CD4-positive, alpha-beta memory T cell (primary cell): Measurements from ENCODE around the gene SMARCD3. TPM values are rescaled to one million over a fixed set of nuclear protein-coding genes. Genes with fewer than 3 reads are reported as not detected.
A peak's percentile ranks its signal among the peaks of the same experiment; 100 is the strongest.

Source experiments
- CTCF ChIA-PET: fragments of 350-600 bp; sonication (Branson Sonifier 250); formaldehyde crosslinking; loops from one replicate; lab custom pipeline; 2021; ENCODE audit warnings: inconsistent platforms; ENCODE audit not compliant: partially characterized antibody; lab: Charles Lee
- POLR2A ChIA-PET: fragments of 350-600 bp; sonication (Branson Sonifier 250); formaldehyde crosslinking; loops from one replicate; lab custom pipeline; 2021; ENCODE audit not compliant: partially characterized antibody; lab: Charles Lee
- DNase-seq, 5 donors: peaks; one replicate each; pipeline versions ENCODE4 v3.0.0 to v3.0.0-alpha.2; 2020 to 2022; ENCODE audit warnings: mixed read lengths in 1 of 5
- H3K27ac ChIP-seq: one replicate; pipeline ENCODE4 v1.7.0; 2013; ENCODE audit warnings: low read depth, low read length
- H3K27me3 ChIP-seq: 2 replicates; pipeline ENCODE4 v1.7.0; 2013; ENCODE audit warnings: mild to moderate bottlenecking, low read length, moderate library complexity; ENCODE audit not compliant: insufficient read depth
- H3K36me3 ChIP-seq: 2 replicates; pipeline ENCODE4 v1.7.0; 2013; ENCODE audit warnings: mild to moderate bottlenecking, low read length, moderate library complexity; ENCODE audit not compliant: insufficient read depth
- H3K4me1 ChIP-seq: 2 replicates; pipeline ENCODE4 v1.7.0; 2013; ENCODE audit warnings: mild to moderate bottlenecking, low read length, moderate library complexity; ENCODE audit not compliant: insufficient read depth
- H3K4me3 ChIP-seq, 2 donors: one replicate each; pipeline ENCODE4 v1.7.0; 2013; ENCODE audit warnings: low read length in 2 of 2, mild to moderate bottlenecking in 1 of 2
- H3K9me3 ChIP-seq, 2 donors: one replicate each; pipeline ENCODE4 v1.7.0; 2013; ENCODE audit warnings: low read length in 2 of 2, control low read depth in 1 of 2; ENCODE audit not compliant: control insufficient read depth in 1 of 2
- H3K27ac Mint-ChIP-seq, 7 donors: one replicate each; pipeline ENCODE4 v1.8.0; 2020 to 2021; ENCODE audit warnings: mixed read lengths in 7 of 7, mild to moderate bottlenecking in 6 of 7, inconsistent platforms in 3 of 7, moderate library complexity in 3 of 7
- H3K27me3 Mint-ChIP-seq, 2 donors: one replicate each; pipeline ENCODE4 v1.8.0; 2020 to 2021; ENCODE audit warnings: mixed read lengths in 2 of 2
- H3K36me3 Mint-ChIP-seq, 2 donors: one replicate each; pipeline ENCODE4 v1.8.0; 2020 to 2021; ENCODE audit warnings: mixed read lengths in 2 of 2, inconsistent platforms in 1 of 2, mild to moderate bottlenecking in 1 of 2
- H3K4me1 Mint-ChIP-seq, 4 donors: one replicate each; pipeline ENCODE4 v1.8.0; 2020 to 2021; ENCODE audit warnings: mixed read lengths in 4 of 4, mild to moderate bottlenecking in 1 of 4
- H3K4me3 Mint-ChIP-seq, 8 donors: one replicate each; pipeline ENCODE4 v1.8.0; 2020 to 2021; ENCODE audit warnings: mixed read lengths in 8 of 8, mild to moderate bottlenecking in 7 of 8, moderate library complexity in 6 of 8, inconsistent platforms in 3 of 8
- H3K9me3 Mint-ChIP-seq, 8 donors: one replicate each; pipeline ENCODE4 v1.8.0; 2020 to 2021; ENCODE audit warnings: mixed read lengths in 8 of 8, mild to moderate bottlenecking in 5 of 8, inconsistent platforms in 3 of 8, moderate library complexity in 1 of 8
- intact Hi-C: fragments of 100-400 bp; cut with micrococcal nuclease; formaldehyde crosslinking; loops from one replicate; pipeline ENCODE4 v1.15.1; 2023
- polyA plus RNA-seq, 2 donors: library from polyadenylated mRNA; unstranded; fragments of 300-500 nt; fragmentation: Illumina TruSeq; gene quantifications; one replicate each; pipeline ENCODE4 v1.2.3, GENCODE V29; 2021
- total RNA-seq, 2 experiments: library from RNA; stranded (reverse); gene quantifications; one replicate each; pipeline ENCODE4 v1.2.3, GENCODE V29; 2021

The SMARCD3 gene
- total RNA-seq (1 to 10 TPM; 4.0 to 5.2 TPM), polyA plus RNA-seq (1 to 10 TPM; 4.6 TPM)

DNA sequence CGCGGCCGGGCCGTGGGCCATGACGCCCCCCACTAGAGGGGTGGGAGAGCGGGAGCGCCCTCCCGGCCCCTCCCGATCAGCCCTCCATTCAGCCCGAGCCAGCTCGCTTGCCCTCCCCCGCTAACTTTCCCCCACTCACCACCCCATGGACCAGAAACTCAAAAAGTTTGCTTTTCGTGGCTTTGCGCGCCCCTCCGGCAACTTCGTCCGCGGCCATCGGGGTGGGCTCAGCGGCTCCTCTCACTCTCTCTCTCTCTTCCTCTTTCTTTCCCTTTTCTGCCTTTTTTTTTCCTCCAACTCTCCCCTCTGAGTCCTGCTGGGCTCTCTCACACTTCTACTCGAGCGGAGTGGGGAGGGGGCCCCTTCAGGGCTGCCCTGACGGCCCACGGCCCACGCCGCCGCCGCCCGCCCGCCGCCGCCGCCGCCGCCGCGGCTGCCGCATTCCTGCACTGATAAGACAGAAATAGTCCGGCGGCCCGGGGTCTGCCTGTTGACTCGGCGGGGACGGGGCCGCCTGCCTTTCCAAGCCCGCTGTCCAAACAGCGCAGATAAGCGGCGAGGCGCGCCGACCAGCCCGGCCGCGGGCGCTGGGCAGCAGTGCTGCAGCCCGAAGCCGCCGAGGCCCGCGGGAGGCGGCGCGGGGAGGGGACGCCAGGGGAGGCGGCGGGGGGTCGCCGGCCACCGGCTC, at the start of gene SMARCD3:
Gene SMARCD3 (minus strand): TSS at position 349 of the 688 bp plus-strand sequence. CDS start 132 bp downstream, at position 217.
- no peaks in the 10 kb centered on the region for H3K9me3 Mint-ChIP-seq
- peak within 1 kb of the TSS in 1 of 2 donors; percentile 32 for H3K4me3 ChIP-seq
- no peaks in the 10 kb centered on the region for H3K9me3 ChIP-seq
- H3K4me1 Mint-ChIP-seq: peaks cover 25 to 69% (median 41%) of the 10 kb centered on the region in 4 donors
- intact Hi-C loops: loop anchor here (5.0 kb wide), 1 partner anchor 41 kb away; no protein-coding TSS in a partner anchor
- DNase-seq: peak in 3 of 5 donors; percentile 25 to 45 (median 42)
- H3K4me1 ChIP-seq: peaks cover 58% of the 10 kb centered on the region
- H3K27me3 ChIP-seq: peaks cover 39% of the 10 kb centered on the region
- H3K27ac Mint-ChIP-seq: peak within 1 kb of the TSS in 4 of 7 donors; percentile 2 to 79 (median 38)
- POLR2A ChIA-PET: interaction anchor here (1.8 kb wide), 1 partner anchor 22 kb away, joined by 5 read pairs; the partner anchor contains the start of gene ABCF2
- CTCF ChIA-PET: interaction anchor here (1.3 kb wide), 1 partner anchor 350 kb away, joined by 3 read pairs; no protein-coding TSS in a partner anchor
- H3K27ac ChIP-seq: no peak within 1 kb of the TSS
- H3K36me3 Mint-ChIP-seq: no peaks in the 10 kb centered on the region
- H3K36me3 ChIP-seq: no peaks in the 10 kb centered on the region
- peak within 1 kb of the TSS; percentile 71 to 83 (median 80) for H3K4me3 Mint-ChIP-seq
- peaks cover 30 to 42% of the 10 kb centered on the region in 2 donors for H3K27me3 Mint-ChIP-seq

DNA sequence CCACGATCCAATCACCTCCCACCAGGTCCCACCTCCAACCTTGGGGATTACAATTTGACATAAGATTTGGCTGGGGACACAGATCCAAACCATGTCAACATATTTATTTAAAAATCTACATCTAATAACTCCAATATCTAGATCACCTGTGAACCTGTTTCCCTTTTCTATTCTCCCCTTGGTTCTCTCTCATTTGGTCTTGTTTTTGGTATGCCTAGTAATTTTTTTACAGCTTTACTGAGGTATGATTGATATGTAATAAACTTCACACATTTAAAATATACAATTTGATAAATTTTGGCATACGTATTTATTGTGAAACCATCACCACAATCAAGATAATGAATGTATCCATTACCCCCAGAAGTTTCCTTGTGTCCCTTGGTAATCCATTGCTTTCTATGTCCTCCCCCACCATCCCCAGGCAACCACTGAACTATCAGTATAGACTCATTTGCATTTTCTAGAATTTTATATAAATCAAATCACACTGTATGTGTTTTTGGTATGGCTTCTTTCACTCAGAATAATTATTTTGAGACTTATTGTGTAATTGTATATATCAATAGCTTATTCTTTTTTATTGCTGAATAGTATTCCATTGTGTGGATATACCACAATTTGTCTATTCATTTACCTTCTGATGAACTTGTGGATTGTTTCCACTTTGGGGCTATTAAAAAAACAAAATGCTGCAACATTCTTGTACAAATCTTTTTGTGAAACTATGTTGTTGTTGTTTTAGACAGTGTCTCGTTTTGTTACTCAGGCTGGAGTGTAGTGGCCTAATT, 47.9 kb upstream of the SMARCD3 start:
- ChIA-PET POLR2A (no interaction called here), CTCF (no interaction called here)
- no peak overlapping the region for H3K4me3 ChIP-seq
- Mint-ChIP-seq H3K27me3 (peaks cover 18 to 21% of the 10 kb centered on the region in 2 donors), H3K27ac (no peak overlapping the region), H3K9me3 (peaks cover 4 to 10% (median 7%) of the 10 kb centered on the region in 8 donors), H3K36me3 (peaks cover 0 to 11% of the 10 kb centered on the region in 2 donors), H3K4me3 (no peak overlapping the region), H3K4me1 (no peaks in the 10 kb centered on the region)
- DNase-seq: no peak
- H3K9me3 ChIP-seq: no peaks in the 10 kb centered on the region
- intact Hi-C loops: no loop called here
- H3K27ac ChIP-seq: no peak overlapping the region
- no peaks in the 10 kb centered on the region for H3K27me3 ChIP-seq
- no peaks in the 10 kb centered on the region for H3K4me1 ChIP-seq
- no peaks in the 10 kb centered on the region for H3K36me3 ChIP-seq

DNA sequence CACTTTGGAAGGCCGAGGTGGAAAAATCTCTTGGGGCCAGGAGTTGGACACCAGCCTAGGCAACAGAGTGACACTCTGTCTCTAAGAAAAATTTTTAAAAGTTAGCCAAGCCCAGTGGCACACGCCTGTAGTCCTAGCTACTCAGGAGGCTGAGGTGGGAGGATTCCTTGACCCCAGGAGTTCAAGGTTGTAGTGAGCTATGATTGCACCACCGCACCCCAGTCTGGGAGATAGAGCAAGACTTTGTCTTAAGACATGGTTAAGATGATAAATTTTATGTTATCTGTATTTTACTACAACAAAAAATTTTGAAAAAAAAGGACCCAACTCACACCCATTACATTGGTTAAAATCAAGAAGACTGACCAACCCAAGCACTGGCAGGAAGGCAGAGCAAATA, 44.4 kb upstream of the SMARCD3 start:
- intact Hi-C loops: no loop called here
- Mint-ChIP-seq H3K27me3 (peaks cover 11 to 15% of the 10 kb centered on the region in 2 donors), H3K36me3 (peaks cover 0 to 10% of the 10 kb centered on the region in 2 donors), H3K27ac (no peak overlapping the region), H3K4me3 (no peak overlapping the region), H3K4me1 (no peaks in the 10 kb centered on the region), H3K9me3 (peaks cover 4 to 10% (median 7%) of the 10 kb centered on the region in 8 donors)
- H3K27ac ChIP-seq: no peak overlapping the region
- no peaks in the 10 kb centered on the region for H3K9me3 ChIP-seq
- no peaks in the 10 kb centered on the region for H3K27me3 ChIP-seq
- H3K36me3 ChIP-seq: no peaks in the 10 kb centered on the region
- no peaks in the 10 kb centered on the region for H3K4me1 ChIP-seq
- no peak for DNase-seq
- POLR2A ChIA-PET: no interaction called here
- no peak overlapping the region for H3K4me3 ChIP-seq
- CTCF ChIA-PET: no interaction called here

DNA sequence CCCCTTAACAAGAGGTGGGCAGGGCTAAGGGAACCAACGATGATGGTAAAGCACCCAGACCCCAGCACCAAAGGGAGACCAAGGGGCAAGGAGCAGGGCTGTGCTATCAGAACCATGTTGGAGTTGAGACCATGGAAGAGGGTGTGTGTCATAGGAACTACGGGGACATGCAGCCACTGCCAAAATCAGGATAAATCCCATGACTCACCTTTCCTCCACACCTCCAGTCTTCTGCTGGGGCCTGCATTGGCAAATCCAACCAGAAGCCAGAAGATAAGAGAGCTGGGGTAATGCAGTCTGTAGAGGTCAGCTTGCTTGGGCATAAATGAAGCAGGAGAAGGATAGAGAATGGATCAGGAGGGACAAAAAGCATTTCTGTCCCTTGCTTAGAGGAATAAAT, 42.7 kb upstream of the SMARCD3 start:
- Histone ChIP-seq H3K27ac (no peak overlapping the region), H3K27me3 (no peaks in the 10 kb centered on the region), H3K4me1 (no peaks in the 10 kb centered on the region), H3K36me3 (no peaks in the 10 kb centered on the region), H3K9me3 (no peaks in the 10 kb centered on the region), H3K4me3 (no peak overlapping the region)
- intact Hi-C loops: no loop called here
- Mint-ChIP-seq H3K4me1 (no peaks in the 10 kb centered on the region), H3K27ac (no peak overlapping the region), H3K27me3 (peaks cover 11 to 12% of the 10 kb centered on the region in 2 donors), H3K36me3 (peaks cover 0 to 5% of the 10 kb centered on the region in 2 donors), H3K4me3 (no peak overlapping the region), H3K9me3 (peaks cover under 1 to 6% (median 3%) of the 10 kb centered on the region in 8 donors)
- DNase-seq: no peak
- ChIA-PET CTCF (no interaction called here), POLR2A (no interaction called here)

DNA sequence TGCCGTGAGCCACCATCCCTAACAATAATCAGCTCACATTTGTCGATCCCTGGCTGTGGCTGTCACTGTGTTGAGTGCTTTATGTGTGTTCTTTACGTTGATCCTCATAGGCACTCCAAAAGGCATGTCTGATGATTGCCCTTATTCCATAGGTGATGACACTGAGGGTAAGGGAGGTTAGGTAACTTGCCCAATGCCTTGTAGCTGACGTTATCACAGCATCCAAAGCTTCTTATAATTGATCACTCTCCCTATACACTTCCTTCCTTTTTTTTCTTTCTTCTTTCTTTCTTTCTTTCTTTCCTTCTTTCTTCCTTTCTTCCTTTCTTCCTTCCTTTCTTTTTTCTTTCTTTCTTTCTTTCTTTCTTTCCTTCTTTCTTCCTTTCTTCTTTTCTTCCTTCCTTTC, 41.9 kb upstream of the SMARCD3 start:
- no peak for DNase-seq
- Histone ChIP-seq H3K4me1 (no peaks in the 10 kb centered on the region), H3K36me3 (no peaks in the 10 kb centered on the region), H3K4me3 (no peak overlapping the region), H3K27ac (no peak overlapping the region), H3K27me3 (no peaks in the 10 kb centered on the region), H3K9me3 (no peaks in the 10 kb centered on the region)
- no peaks in the 10 kb centered on the region for H3K36me3 Mint-ChIP-seq
- no peak overlapping the region for H3K4me3 Mint-ChIP-seq
- intact Hi-C loops: no loop called here
- no peaks in the 10 kb centered on the region for H3K4me1 Mint-ChIP-seq
- H3K27ac Mint-ChIP-seq: no peak overlapping the region
- H3K27me3 Mint-ChIP-seq: peaks cover 11 to 12% of the 10 kb centered on the region in 2 donors
- ChIA-PET CTCF (no interaction called here), POLR2A (no interaction called here)
- peaks cover 0 to 2% (median 0%) of the 10 kb centered on the region in 8 donors for H3K9me3 Mint-ChIP-seq

DNA sequence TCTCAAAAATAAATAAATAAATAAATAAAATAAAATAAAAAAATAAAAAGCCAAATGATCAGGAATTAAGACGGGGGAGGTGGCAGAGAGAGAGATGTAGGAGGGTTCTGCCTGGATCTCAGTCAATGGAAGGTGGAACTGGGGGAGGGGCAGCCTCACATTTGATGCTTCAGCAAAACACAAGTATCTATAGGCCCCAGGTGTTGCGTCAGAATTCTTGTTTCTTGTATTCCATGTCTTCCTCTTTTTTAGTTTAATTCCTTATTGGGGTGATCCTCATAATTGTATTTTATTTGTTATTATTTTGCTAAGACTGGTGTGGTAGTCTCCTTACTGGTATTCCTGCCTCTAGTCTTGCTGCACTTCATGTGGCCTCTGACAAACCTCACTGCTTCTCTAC, 41.4 kb upstream of the SMARCD3 start:
- intact Hi-C loops: no loop called here
- Histone ChIP-seq H3K36me3 (no peaks in the 10 kb centered on the region), H3K4me3 (no peak overlapping the region), H3K27me3 (no peaks in the 10 kb centered on the region), H3K27ac (no peak overlapping the region), H3K9me3 (no peaks in the 10 kb centered on the region), H3K4me1 (no peaks in the 10 kb centered on the region)
- ChIA-PET CTCF (no interaction called here), POLR2A (no interaction called here)
- Mint-ChIP-seq H3K9me3 (no peaks in the 10 kb centered on the region), H3K36me3 (no peaks in the 10 kb centered on the region), H3K4me3 (no peak overlapping the region), H3K27me3 (peaks cover 10 to 11% of the 10 kb centered on the region in 2 donors), H3K27ac (no peak overlapping the region), H3K4me1 (no peaks in the 10 kb centered on the region)
- DNase-seq: no peak

DNA sequence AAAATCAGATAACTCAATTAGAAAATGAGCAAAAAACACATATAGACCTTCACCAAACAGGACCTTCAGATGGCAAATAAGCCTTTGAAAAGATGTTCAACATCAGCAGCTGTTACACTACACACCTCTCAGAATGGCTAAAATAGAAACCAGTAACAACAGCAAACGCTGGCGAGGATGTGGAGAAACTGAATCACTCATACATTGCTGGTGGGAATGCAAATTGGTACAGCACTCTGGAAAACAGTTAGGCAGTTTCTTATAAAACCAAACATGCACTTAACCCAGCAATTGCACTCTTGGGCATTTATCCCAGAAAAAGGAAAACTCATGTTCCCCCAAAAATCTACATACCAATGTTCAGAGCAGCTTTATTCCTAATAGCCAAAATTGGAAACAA, 37.7 kb upstream of the SMARCD3 start:
- Mint-ChIP-seq H3K4me1 (no peaks in the 10 kb centered on the region), H3K4me3 (no peak overlapping the region), H3K36me3 (no peaks in the 10 kb centered on the region), H3K27ac (no peak overlapping the region), H3K27me3 (peaks cover 3 to 4% of the 10 kb centered on the region in 2 donors), H3K9me3 (no peaks in the 10 kb centered on the region)
- Histone ChIP-seq H3K36me3 (no peaks in the 10 kb centered on the region), H3K4me3 (no peak overlapping the region), H3K4me1 (no peaks in the 10 kb centered on the region), H3K27ac (no peak overlapping the region), H3K27me3 (no peaks in the 10 kb centered on the region), H3K9me3 (no peaks in the 10 kb centered on the region)
- DNase-seq: no peak
- POLR2A ChIA-PET: no interaction called here
- CTCF ChIA-PET: interaction anchor here (1.3 kb wide), 1 partner anchor 42 kb away, joined by 3 read pairs; no protein-coding TSS in a partner anchor
- intact Hi-C loops: no loop called here
